K562 (cell line): ENCODE results near the gene ULBP2. TPM values are rescaled to one million over a fixed set of nuclear protein-coding genes. Genes with fewer than 3 reads are reported as not detected.

Source experiments
- KAT2B ChIP-seq: IDR thresholded peaks from one replicate; pipeline ENCODE4 v1.6.1; 2012; ENCODE audit warnings: low read depth, mild to moderate bottlenecking, control low read depth, inconsistent platforms, low read length, moderate library complexity
- KLF10 ChIP-seq: fragments of 250-450 bp; sonication (Bioruptor Pico); IDR thresholded peaks from 2 replicates; pipeline ENCODE4 v1.6.1; 2021; ENCODE audit warnings: matching md5 sums
- MBD2 ChIP-seq: sonication (generic); IDR thresholded peaks from 2 replicates; pipeline ENCODE4 v1.6.1; 2016; ENCODE audit warnings: low read depth, borderline replicate concordance
- MCM7 ChIP-seq, 2 experiments: fragments of 450-650 bp; IDR thresholded peaks; 2 replicates each; pipeline ENCODE4 v1.6.1; 2016 to 2018
- MEF2A ChIP-seq: IDR thresholded peaks from 2 replicates; pipeline ENCODE4 v1.6.1; 2011; ENCODE audit warnings: low read depth, mild to moderate bottlenecking, low read length, moderate library complexity; ENCODE audit not compliant: control insufficient read depth
- NRF1 ChIP-seq, 2 experiments: fragments of 450-650 bp; IDR thresholded peaks in 1 of 2; conservative IDR thresholded peaks in 1 of 2; 2 replicates each; pipeline ENCODE4 v1.6.1; 2014; ENCODE audit warnings: mild to moderate bottlenecking in 2 of 2
- RBBP5 ChIP-seq: fragments of 200-600 bp; sonication (generic); IDR thresholded peaks from 2 replicates; pipeline ENCODE4 v1.6.1; 2012; ENCODE audit warnings: borderline replicate concordance, mild to moderate bottlenecking, low read length, control low read depth, inconsistent platforms; ENCODE audit not compliant: insufficient read depth, poor library complexity, severe bottlenecking
- RFX7 ChIP-seq: fragments of 250-450 bp; sonication (Bioruptor Pico); IDR thresholded peaks from 2 replicates; pipeline ENCODE4 v1.5.1; 2021; ENCODE audit warnings: mild to moderate bottlenecking
- TSHZ1 ChIP-seq: fragments of 250-450 bp; sonication (Bioruptor Pico); IDR thresholded peaks from 2 replicates; pipeline ENCODE4 v1.4.0; 2020; ENCODE audit warnings: mild to moderate bottlenecking, moderate library complexity
- XRCC5 ChIP-seq: fragments of 200-400 bp; formaldehyde crosslinking; IDR thresholded peaks from 2 replicates; pipeline ENCODE4 v1.6.1; 2017; ENCODE audit warnings: low read depth, mild to moderate bottlenecking, low read length
- ZNF239 ChIP-seq: fragments of 250-450 bp; sonication (Bioruptor Pico); IDR thresholded peaks from 2 replicates; pipeline ENCODE4 v1.4.0; 2020; ENCODE audit warnings: mild to moderate bottlenecking
- ZNF507 ChIP-seq: conservative IDR thresholded peaks from 2 replicates; pipeline ENCODE4 v1.6.1; 2017; ENCODE audit warnings: missing genetic modification characterization, missing compliant biosample characterization
- ZNF584 ChIP-seq: fragments of 200-800 bp; sonication (Bioruptor generic); IDR thresholded peaks from 2 replicates; pipeline ENCODE4 v1.6.1; 2016; ENCODE audit warnings: low read depth, mild to moderate bottlenecking, missing genetic modification characterization, missing compliant biosample characterization
- polyA plus RNA-seq, 8 experiments: library from polyadenylated mRNA; depleted of rRNA in 4 of 8; stranded (reverse) in 5 of 8; unstranded in 3 of 8; fragments of >200 nt; fragmentation: Nextera tagmentation in 2 of 8; fragmentation: Illumina TruSeq in 1 of 8; extraction: Ambion mirVana in 2 of 8; extraction: Trizol in 1 of 8; gene quantifications; 2 replicates each; pipeline versions ENCODE4 v1.2.1 to v1.2.3, GENCODE V29; 2011 to 2014; ENCODE audit warnings: inconsistent platforms in 1 of 8, missing spikeins in 1 of 8
- total RNA-seq, 7 experiments: library from RNA; depleted of rRNA in 6 of 7; stranded (reverse); fragments of >200 nt in 6 of 7; fragmentation: Illumina TruSeq in 2 of 7; extraction: Trizol in 2 of 7; gene quantifications; 2 replicates each; pipeline versions ENCODE4 v1.2.1 to v1.2.3, GENCODE V29; 2011 to 2021; ENCODE audit warnings: low replicate concordance in 1 of 7
- TF ChIP-seq, protein P1 (sequence below): fragments of 250-450 bp; sonication (Bioruptor Pico); IDR thresholded peaks from 2 replicates; pipeline ENCODE4 v1.8.0; 2022; ENCODE audit warnings: inconsistent platforms, mild to moderate bottlenecking, moderate library complexity, borderline replicate concordance
- TF ChIP-seq, protein P2 (sequence below): sonication (generic); formaldehyde crosslinking; IDR thresholded peaks from 2 replicates; pipeline ENCODE4 v1.8.0; 2022; ENCODE audit warnings: missing genetic modification reagents, mild to moderate bottlenecking, borderline replicate concordance
- TF ChIP-seq, protein P3 (sequence below), 2 experiments: fragments of 450-650 bp in 1 of 2; IDR thresholded peaks; 2 replicates each; pipeline ENCODE4 v1.6.1; 2011 to 2017; ENCODE audit warnings: low read depth in 2 of 2, antibody characterized with exemption in 1 of 2, borderline replicate concordance in 1 of 2, low read length in 1 of 2, mild to moderate bottlenecking in 1 of 2, mixed read lengths in 1 of 2; ENCODE audit not compliant: control insufficient read depth in 1 of 2

Gene ULBP2
- total and polyA plus RNA-seq, 9 of the 15 experiments (the other 6 are each of a cell fraction or from before 2014, with no cell fraction given): 0.50 to 5.3 (median 1.2) TPM

- TF ChIP-seq, protein P1, sequence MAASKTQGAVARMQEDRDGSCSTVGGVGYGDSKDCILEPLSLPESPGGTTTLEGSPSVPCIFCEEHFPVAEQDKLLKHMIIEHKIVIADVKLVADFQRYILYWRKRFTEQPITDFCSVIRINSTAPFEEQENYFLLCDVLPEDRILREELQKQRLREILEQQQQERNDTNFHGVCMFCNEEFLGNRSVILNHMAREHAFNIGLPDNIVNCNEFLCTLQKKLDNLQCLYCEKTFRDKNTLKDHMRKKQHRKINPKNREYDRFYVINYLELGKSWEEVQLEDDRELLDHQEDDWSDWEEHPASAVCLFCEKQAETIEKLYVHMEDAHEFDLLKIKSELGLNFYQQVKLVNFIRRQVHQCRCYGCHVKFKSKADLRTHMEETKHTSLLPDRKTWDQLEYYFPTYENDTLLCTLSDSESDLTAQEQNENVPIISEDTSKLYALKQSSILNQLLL (CRISPR knock-in tag): no peak
- no peak for TF ChIP-seq ZNF239 (CRISPR knock-in tag)
- no peak for TF ChIP-seq KLF10 (CRISPR knock-in tag)
- TF ChIP-seq XRCC5: no peak; the same call in 1 of the 2 replicates
- no peak for TF ChIP-seq KAT2B
- TF ChIP-seq, protein P2, sequence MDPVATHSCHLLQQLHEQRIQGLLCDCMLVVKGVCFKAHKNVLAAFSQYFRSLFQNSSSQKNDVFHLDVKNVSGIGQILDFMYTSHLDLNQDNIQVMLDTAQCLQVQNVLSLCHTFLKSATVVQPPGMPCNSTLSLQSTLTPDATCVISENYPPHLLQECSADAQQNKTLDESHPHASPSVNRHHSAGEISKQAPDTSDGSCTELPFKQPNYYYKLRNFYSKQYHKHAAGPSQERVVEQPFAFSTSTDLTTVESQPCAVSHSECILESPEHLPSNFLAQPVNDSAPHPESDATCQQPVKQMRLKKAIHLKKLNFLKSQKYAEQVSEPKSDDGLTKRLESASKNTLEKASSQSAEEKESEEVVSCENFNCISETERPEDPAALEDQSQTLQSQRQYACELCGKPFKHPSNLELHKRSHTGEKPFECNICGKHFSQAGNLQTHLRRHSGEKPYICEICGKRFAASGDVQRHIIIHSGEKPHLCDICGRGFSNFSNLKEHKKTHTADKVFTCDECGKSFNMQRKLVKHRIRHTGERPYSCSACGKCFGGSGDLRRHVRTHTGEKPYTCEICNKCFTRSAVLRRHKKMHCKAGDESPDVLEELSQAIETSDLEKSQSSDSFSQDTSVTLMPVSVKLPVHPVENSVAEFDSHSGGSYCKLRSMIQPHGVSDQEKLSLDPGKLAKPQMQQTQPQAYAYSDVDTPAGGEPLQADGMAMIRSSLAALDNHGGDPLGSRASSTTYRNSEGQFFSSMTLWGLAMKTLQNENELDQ (CRISPR knock-in tag): no peak
- TF ChIP-seq ZNF507 (tag): no peak
- no peak for TF ChIP-seq RBBP5
- TF ChIP-seq MEF2A: no peak
- no peak for TF ChIP-seq ZNF584 (CRISPR knock-in tag)
- no peak for TF ChIP-seq TSHZ1 (CRISPR knock-in tag)
- TF ChIP-seq RFX7 (CRISPR knock-in tag): no peak
- no peak for TF ChIP-seq MBD2
- no peak for TF ChIP-seq NRF1 (conservative IDR thresholded peaks at IDR 0.05 in 1 of 2, IDR thresholded peaks at IDR 0.05 in 1 of 2)
- TF ChIP-seq MCM7 (IDR thresholded peaks at IDR 0.05): no peak
- TF ChIP-seq, protein P3, sequence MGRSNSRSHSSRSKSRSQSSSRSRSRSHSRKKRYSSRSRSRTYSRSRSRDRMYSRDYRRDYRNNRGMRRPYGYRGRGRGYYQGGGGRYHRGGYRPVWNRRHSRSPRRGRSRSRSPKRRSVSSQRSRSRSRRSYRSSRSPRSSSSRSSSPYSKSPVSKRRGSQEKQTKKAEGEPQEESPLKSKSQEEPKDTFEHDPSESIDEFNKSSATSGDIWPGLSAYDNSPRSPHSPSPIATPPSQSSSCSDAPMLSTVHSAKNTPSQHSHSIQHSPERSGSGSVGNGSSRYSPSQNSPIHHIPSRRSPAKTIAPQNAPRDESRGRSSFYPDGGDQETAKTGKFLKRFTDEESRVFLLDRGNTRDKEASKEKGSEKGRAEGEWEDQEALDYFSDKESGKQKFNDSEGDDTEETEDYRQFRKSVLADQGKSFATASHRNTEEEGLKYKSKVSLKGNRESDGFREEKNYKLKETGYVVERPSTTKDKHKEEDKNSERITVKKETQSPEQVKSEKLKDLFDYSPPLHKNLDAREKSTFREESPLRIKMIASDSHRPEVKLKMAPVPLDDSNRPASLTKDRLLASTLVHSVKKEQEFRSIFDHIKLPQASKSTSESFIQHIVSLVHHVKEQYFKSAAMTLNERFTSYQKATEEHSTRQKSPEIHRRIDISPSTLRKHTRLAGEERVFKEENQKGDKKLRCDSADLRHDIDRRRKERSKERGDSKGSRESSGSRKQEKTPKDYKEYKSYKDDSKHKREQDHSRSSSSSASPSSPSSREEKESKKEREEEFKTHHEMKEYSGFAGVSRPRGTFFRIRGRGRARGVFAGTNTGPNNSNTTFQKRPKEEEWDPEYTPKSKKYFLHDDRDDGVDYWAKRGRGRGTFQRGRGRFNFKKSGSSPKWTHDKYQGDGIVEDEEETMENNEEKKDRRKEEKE (IDR thresholded peaks at IDR 0.05; ENCODE audit: borderline replicate concordance in 1 of 2, control insufficient read depth in 1 of 2, low read depth in 2 of 2, low read length in 1 of 2): no peak
These were observed 7.3 kb upstream of the ULBP2 start (continued) for GRCh38 chr6:149934249-149935156.
